Calu3 (cell line): Measurements from ENCODE around the gene GSDMA. TPM values are rescaled to one million over a fixed set of nuclear protein-coding genes. Genes with fewer than 3 reads are reported as not detected.
"Not testable (repeated sequence)": the region's sequence is repeated elsewhere in the genome, so short reads cannot be mapped to it uniquely, and the experiment has no call there.

Experiments
- BruUV-seq: library from RNA; stranded (reverse); fragments of 400-500 nt; replicated peaks from 2 replicates; lab custom pipeline; 2021; lab: Mats Ljungman, UMichigan
- CTCF ChIA-PET: fragments of 300-600 bp; sonication (Branson Sonifier 250); formaldehyde crosslinking; loops from one replicate; lab custom pipeline; 2022; ENCODE audit warnings: antibody characterized with exemption; lab: Charles Lee
- DNase-seq: peaks from one replicate; pipeline ENCODE4 v3.0.0; 2022
- H3K27ac Mint-ChIP-seq: one replicate; pipeline ENCODE4 v1.8.0; 2022; ENCODE audit warnings: mixed read lengths; ENCODE audit not compliant: unreplicated experiment
- H3K27me3 Mint-ChIP-seq: one replicate; pipeline ENCODE4 v1.8.0; 2022; ENCODE audit warnings: mixed read lengths; ENCODE audit not compliant: unreplicated experiment
- H3K36me3 Mint-ChIP-seq: one replicate; pipeline ENCODE4 v1.8.0; 2022; ENCODE audit warnings: mild to moderate bottlenecking, moderate library complexity, mixed read lengths; ENCODE audit not compliant: insufficient read depth, unreplicated experiment
- H3K4me1 Mint-ChIP-seq: one replicate; pipeline ENCODE4 v1.8.0; 2022; ENCODE audit warnings: mild to moderate bottlenecking, low read depth, mixed read lengths; ENCODE audit not compliant: unreplicated experiment
- H3K4me3 Mint-ChIP-seq: one replicate; pipeline ENCODE4 v1.8.0; 2022; ENCODE audit warnings: mild to moderate bottlenecking, low read depth, moderate library complexity, mixed read lengths; ENCODE audit not compliant: unreplicated experiment
- H3K9me3 Mint-ChIP-seq: one replicate; pipeline ENCODE4 v1.8.0; 2022; ENCODE audit warnings: low read depth, mixed read lengths; ENCODE audit not compliant: unreplicated experiment
- CTCF ChIP-seq: fragments of 200-600 bp; IDR thresholded peaks from one replicate; pipeline ENCODE4 v1.8.0; 2022; ENCODE audit warnings: antibody characterized with exemption; ENCODE audit not compliant: unreplicated experiment
- intact Hi-C: fragments of 100-400 bp; cut with micrococcal nuclease; formaldehyde crosslinking; loops from one replicate; pipeline ENCODE4 v1.10.0; 2022; ENCODE audit not compliant: unreplicated experiment
- total RNA-seq: library from RNA; stranded (reverse); gene quantifications from 2 replicates; pipeline ENCODE4 v1.2.3, GENCODE V29; 2022

The GSDMA gene
- total RNA-seq, 1 experiment from 2014 or later: 0.33 TPM

GRCh38 chr17:40004072-40004471 is 41.3 kb downstream of the GSDMA start:
- Mint-ChIP-seq H3K36me3 (peaks cover 5% of the 10 kb centered on the region), H3K27me3 (peaks cover 21% of the 10 kb centered on the region), H3K9me3 (peaks cover 6% of the 10 kb centered on the region), H3K4me1 (no peaks in the 10 kb centered on the region), H3K4me3 (no peak overlapping the region), H3K27ac (no peak overlapping the region)
- CTCF ChIA-PET: interaction anchor here (0.6 to 76.9 kb wide), 13 partner anchors 2 to 471 kb away, joined by 3 to 6506 read pairs (median 5); partner anchors contain the start of genes CSF3, GSDMA, GSDMB and LRRC3C
- BruUV-seq: no TSS peak
- no peak for TF ChIP-seq CTCF
- intact Hi-C loops: no loop called here
- no peak for DNase-seq

GRCh38 chr17:40004712-40005111 is 41.9 kb downstream of the GSDMA start:
- TF ChIP-seq CTCF: no peak
- Mint-ChIP-seq H3K27me3 (peaks cover 21% of the 10 kb centered on the region), H3K27ac (no peak overlapping the region), H3K4me3 (no peak overlapping the region), H3K4me1 (no peaks in the 10 kb centered on the region), H3K36me3 (no peaks in the 10 kb centered on the region), H3K9me3 (peaks cover 6% of the 10 kb centered on the region)
- DNase-seq: no peak
- CTCF ChIA-PET: interaction anchor here (0.7 to 76.9 kb wide), 15 partner anchors 3 to 439 kb away, joined by 3 to 6506 read pairs (median 4); partner anchors contain the start of genes CSF3, GSDMA, GSDMB and LRRC3C
- no TSS peak for BruUV-seq
- intact Hi-C loops: loop anchor here (5.0 kb wide), 1 partner anchor 368 kb away; no protein-coding TSS in a partner anchor

GRCh38 chr17:40005520-40005919 is 42.7 kb downstream of the GSDMA start:
- CTCF ChIA-PET: interaction anchor here (0.6 to 76.9 kb wide), 23 partner anchors 4 to 1779 kb away, joined by 3 to 6506 read pairs (median 4); partner anchors contain the start of genes CSF3, GSDMA, GSDMB and LRRC3C
- Mint-ChIP-seq H3K9me3 (peaks cover 6% of the 10 kb centered on the region), H3K27ac (no peak overlapping the region), H3K4me1 (no peaks in the 10 kb centered on the region), H3K27me3 (peaks cover 21% of the 10 kb centered on the region), H3K36me3 (no peaks in the 10 kb centered on the region), H3K4me3 (no peak overlapping the region)
- no peak for TF ChIP-seq CTCF
- no TSS peak for BruUV-seq
- no peak for DNase-seq
- intact Hi-C loops: loop anchor here (5.0 kb wide), 1 partner anchor 367 kb away; no protein-coding TSS in a partner anchor

- H3K9me3 Mint-ChIP-seq, H3K27ac Mint-ChIP-seq, H3K36me3 Mint-ChIP-seq, intact Hi-C loops, DNase-seq, H3K4me3 Mint-ChIP-seq, BruUV-seq: not testable (repeated sequence)
- peaks cover 48% of the 10 kb centered on the region for H3K27me3 Mint-ChIP-seq
- H3K4me1 Mint-ChIP-seq: peaks cover 10% of the 10 kb centered on the region
- CTCF ChIA-PET: interaction anchor here (0.6 to 76.9 kb wide), 20 partner anchors 20 to 465 kb away, joined by 3 to 6506 read pairs (median 35); partner anchors contain the start of genes GSDMA, GSDMB, LRRC3C and MIEN1
Measured at GRCh38 chr17:40010946-40011500, 48.2 kb downstream of the GSDMA start.

- DNase-seq, H3K27ac Mint-ChIP-seq, H3K36me3 Mint-ChIP-seq, H3K4me3 Mint-ChIP-seq, H3K9me3 Mint-ChIP-seq, intact Hi-C loops: not testable (repeated sequence)
- TSS peak; percentile 100 for BruUV-seq
- Mint-ChIP-seq H3K4me1 (peaks cover 10% of the 10 kb centered on the region), H3K27me3 (peaks cover 53% of the 10 kb centered on the region)
- CTCF ChIA-PET: interaction anchor here (0.6 to 76.9 kb wide), 36 partner anchors 19 to 1593 kb away, joined by 3 to 6506 read pairs (median 7); partner anchors contain the start of genes CASC3, GSDMA, GSDMB and LRRC3C
Measured at GRCh38 chr17:40012017-40012647, 49.3 kb downstream of the GSDMA start.
